HUES64 (cell line): ENCODE data around the gene WFDC9.
"Not testable (repeated sequence)": the region's sequence is repeated elsewhere in the genome, so short reads cannot be mapped to it uniquely, and the experiment has no call there.

Experiments
- H3K27ac ChIP-seq: 2 replicates; pipeline ENCODE4 v1.7.0; 2013; ENCODE audit warnings: low read depth, low read length, inconsistent platforms
- H3K27me3 ChIP-seq: 2 replicates; pipeline ENCODE4 v1.6.1; 2013; ENCODE audit warnings: mild to moderate bottlenecking, low read length; ENCODE audit not compliant: insufficient read depth
- H3K36me3 ChIP-seq: 2 replicates; pipeline ENCODE4 v1.6.1; 2013; ENCODE audit warnings: mild to moderate bottlenecking, low read length; ENCODE audit not compliant: insufficient read depth
- H3K4me1 ChIP-seq: 2 replicates; pipeline ENCODE4 v1.6.1; 2013; ENCODE audit warnings: mild to moderate bottlenecking, low read length, moderate library complexity; ENCODE audit not compliant: insufficient read depth
- H3K4me3 ChIP-seq: 2 replicates; pipeline ENCODE4 v1.5.1; 2013; ENCODE audit warnings: mild to moderate bottlenecking, low read length, moderate library complexity
- H3K9ac ChIP-seq: 2 replicates; pipeline ENCODE4 v1.6.1; 2013; ENCODE audit warnings: mild to moderate bottlenecking, low read depth, low read length
- H3K9me3 ChIP-seq: 2 replicates; pipeline ENCODE4 v1.6.1; 2013; ENCODE audit warnings: low read depth, low read length; ENCODE audit not compliant: insufficient read depth
- WGBS: fragments of 150-250, 120-280 bp; methylation state at CpG from one replicate; pipeline ENCODE4 v1.1.7; 2013; ENCODE audit warnings: missing lambda C conversion rate; 5-methylcytosine and 5-hydroxymethylcytosine counted together

WFDC9 gene

DNA sequence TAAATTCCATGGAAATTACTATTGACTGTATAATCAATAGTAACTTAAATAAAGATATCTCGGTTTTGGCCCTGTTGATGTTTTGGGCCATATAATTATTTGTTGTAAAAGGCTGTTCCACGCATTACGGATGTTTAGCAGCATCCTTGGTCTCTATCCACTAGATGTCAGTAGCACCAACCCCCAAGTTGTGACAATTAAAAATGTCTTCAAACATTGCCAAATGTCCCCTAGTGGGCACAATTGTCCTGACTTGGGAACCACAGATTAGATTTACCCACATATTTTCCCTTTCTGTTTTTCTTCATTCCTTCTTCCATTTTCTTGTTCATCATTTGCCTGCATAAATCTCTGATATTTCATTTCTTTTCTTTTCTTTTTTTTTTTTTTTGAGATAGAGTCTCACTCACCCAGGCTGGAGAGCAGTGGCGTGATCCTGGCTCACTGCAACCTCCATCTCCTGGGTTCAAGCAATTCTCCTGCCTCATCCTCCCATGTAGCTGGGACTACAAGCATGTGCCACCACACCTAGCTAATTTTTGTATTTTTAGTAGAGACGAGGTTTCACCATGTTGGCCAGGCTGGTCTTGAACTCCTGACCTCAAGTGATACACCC, 38.4 kb downstream of the WFDC9 start:
- Histone ChIP-seq H3K36me3 (no peaks in the 10 kb centered on the region), H3K4me3 (no peak overlapping the region), H3K27ac (no peak overlapping the region), H3K27me3 (no peaks in the 10 kb centered on the region), H3K9me3 (peaks cover 3% of the 10 kb centered on the region; the same call in 1 of the 2 replicates), H3K4me1 (no peaks in the 10 kb centered on the region), H3K9ac (no peak overlapping the region)
- WGBS, result 82% methylated on average over 5 of the region's 5 CpGs

GRCh38 chr20:45589725-45590124, 41.4 kb downstream of the WFDC9 start:
- Histone ChIP-seq H3K9ac (no peak overlapping the region), H3K9me3 (peaks cover 3% of the 10 kb centered on the region; the same call in 1 of the 2 replicates), H3K27ac (no peak overlapping the region), H3K4me1 (no peaks in the 10 kb centered on the region), H3K36me3 (no peaks in the 10 kb centered on the region), H3K4me3 (no peak overlapping the region), H3K27me3 (no peaks in the 10 kb centered on the region)
- WGBS, result 91% methylated on average over 1 of the region's 1 CpG

- H3K27ac ChIP-seq, result no peak overlapping the region
- H3K27me3 ChIP-seq, result no peaks in the 10 kb centered on the region
- no peak overlapping the region for H3K4me3 ChIP-seq
- WGBS, result 67% methylated on average over 1 of the region's 2 CpGs
- no peaks in the 10 kb centered on the region for H3K36me3 ChIP-seq
- H3K9ac ChIP-seq, result no peak overlapping the region
- H3K4me1 ChIP-seq, result peaks cover 3% of the 10 kb centered on the region
- H3K9me3 ChIP-seq, result peaks cover 3% of the 10 kb centered on the region; the same call in 1 of the 2 replicates
These were observed 42.3 kb downstream of the WFDC9 start for GRCh38 chr20:45588800-45589199.

DNA sequence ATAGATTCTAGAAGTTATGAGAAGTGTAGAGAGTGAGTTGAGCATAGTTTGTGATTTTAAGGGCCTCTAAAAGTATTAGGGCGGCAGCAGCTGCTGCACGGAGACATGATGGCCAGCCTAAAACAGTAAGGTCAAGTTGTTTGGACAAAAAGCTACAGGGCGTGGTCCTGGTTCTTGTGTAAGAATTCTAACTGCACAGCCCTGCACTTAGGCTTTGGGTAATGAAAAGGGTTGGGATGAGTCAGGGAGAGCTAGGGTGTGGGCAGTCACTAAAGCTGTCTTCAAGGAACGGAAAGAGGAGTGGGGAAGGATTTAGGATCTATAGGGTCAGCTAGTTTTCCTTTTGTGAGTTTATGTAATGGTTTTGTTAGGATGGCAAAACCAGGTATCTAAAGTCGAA, 45.1 kb downstream of the WFDC9 start:
- H3K27ac ChIP-seq, H3K4me3 ChIP-seq, H3K9ac ChIP-seq, H3K9me3 ChIP-seq, H3K36me3 ChIP-seq, H3K27me3 ChIP-seq: not testable (repeated sequence)
- H3K4me1 ChIP-seq, result peaks cover 21% of the 10 kb centered on the region
- 93% methylated on average over 5 of the region's 5 CpGs for WGBS

GRCh38 chr20:45584294-45584693, 46.8 kb downstream of the WFDC9 start:
- not testable (repeated sequence) for H3K27ac ChIP-seq, H3K4me3 ChIP-seq, H3K27me3 ChIP-seq, H3K36me3 ChIP-seq, H3K9me3 ChIP-seq, H3K9ac ChIP-seq
- 68% methylated on average over 5 of the region's 5 CpGs for WGBS
- peaks cover 21% of the 10 kb centered on the region for H3K4me1 ChIP-seq

GRCh38 chr20:45583502-45583901, 47.6 kb downstream of the WFDC9 start:
- no peaks in the 10 kb centered on the region for H3K36me3 ChIP-seq
- 27% methylated on average over 1 of the region's 3 CpGs for WGBS

GRCh38 chr20:45581702-45582101, 49.4 kb downstream of the WFDC9 start:
- Histone ChIP-seq H3K27ac (no peak overlapping the region), H3K27me3 (no peaks in the 10 kb centered on the region), H3K4me1 (peaks cover 29% of the 10 kb centered on the region), H3K9me3 (no peaks in the 10 kb centered on the region), H3K36me3 (no peaks in the 10 kb centered on the region), H3K4me3 (no peak overlapping the region), H3K9ac (no peak overlapping the region)

More at GRCh38 chr20:45583502-45583901, 47.6 kb downstream of the WFDC9 start:
- Histone ChIP-seq H3K4me1 (peaks cover 23% of the 10 kb centered on the region), H3K9ac (no peak overlapping the region), H3K4me3 (no peak overlapping the region), H3K9me3 (no peaks in the 10 kb centered on the region), H3K27ac (no peak overlapping the region), H3K27me3 (no peaks in the 10 kb centered on the region)

DNA sequence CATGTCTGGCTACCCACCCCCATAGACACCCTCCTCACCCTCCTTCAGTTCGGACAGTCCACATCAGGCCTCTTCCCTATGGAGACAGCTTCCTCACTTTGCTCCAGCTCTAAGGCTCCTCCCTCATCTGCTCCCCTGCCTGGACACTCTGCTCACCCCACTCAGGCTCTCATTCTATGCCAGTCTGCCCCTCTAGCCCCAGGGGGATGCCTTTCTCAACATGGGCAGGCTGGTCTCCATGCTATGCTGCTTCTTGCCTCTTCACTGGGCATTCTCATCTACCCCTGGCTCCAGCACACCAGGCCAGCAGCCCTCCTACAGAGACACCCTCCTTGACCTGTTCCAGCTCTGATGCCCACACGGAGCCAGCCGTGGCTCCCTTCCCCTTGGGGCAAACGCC, 51.9 kb downstream of the WFDC9 start, which contains the start of gene WFDC8:
WFDC8 (minus strand) TSS at position 101 of the 400 bp plus-strand sequence; CDS start at position 64, 37 bp downstream.
- Histone ChIP-seq H3K4me3 (no peak within 1 kb of the TSS), H3K27ac (peak within 1 kb of the TSS; percentile 50; the same call in 1 of the 2 replicates), H3K9ac (peak within 1 kb of the TSS; percentile 19; the same call in 1 of the 2 replicates), H3K27me3 (no peaks in the 10 kb centered on the region), H3K4me1 (peaks cover 35% of the 10 kb centered on the region), H3K36me3 (no peaks in the 10 kb centered on the region), H3K9me3 (no peaks in the 10 kb centered on the region)
- WGBS, result 92% methylated on average over 4 of the region's 4 CpGs

- Histone ChIP-seq H3K27ac (peak overlapping the region; percentile 50; the same call in 1 of the 2 replicates), H3K4me3 (no peak overlapping the region), H3K9ac (peak overlapping the region; percentile 19; the same call in 1 of the 2 replicates), H3K36me3 (no peaks in the 10 kb centered on the region), H3K9me3 (no peaks in the 10 kb centered on the region), H3K4me1 (peaks cover 26% of the 10 kb centered on the region), H3K27me3 (no peaks in the 10 kb centered on the region)
- 80% methylated on average over 1 of the region's 1 CpG for WGBS
These were observed 52.9 kb downstream of the WFDC9 start for GRCh38 chr20:45578231-45578630.

DNA sequence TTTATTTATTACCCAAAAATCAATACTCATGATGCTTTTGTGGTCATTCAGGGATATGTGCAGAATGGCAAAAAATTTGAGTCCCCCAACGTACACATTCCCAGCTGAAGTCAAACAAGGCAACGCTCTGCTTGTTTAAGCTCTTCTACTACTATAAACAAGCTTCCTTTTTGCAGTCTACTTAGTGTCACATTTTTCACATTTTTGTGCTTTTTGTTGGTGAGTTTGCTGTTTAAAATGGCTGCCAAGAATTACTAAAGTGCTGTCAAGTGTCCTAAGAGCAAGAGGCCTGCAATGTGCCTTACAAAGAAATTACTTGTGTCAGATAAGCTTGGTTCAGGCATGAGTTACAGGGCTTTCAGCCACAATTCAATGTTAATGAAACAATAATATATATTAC, 54.1 kb downstream of the WFDC9 start:
- Histone ChIP-seq H3K36me3 (no peaks in the 10 kb centered on the region), H3K4me3 (no peak overlapping the region), H3K27ac (no peak overlapping the region), H3K9me3 (no peaks in the 10 kb centered on the region), H3K9ac (no peak overlapping the region), H3K27me3 (no peaks in the 10 kb centered on the region), H3K4me1 (peaks cover 14% of the 10 kb centered on the region; the same call in 1 of the 2 replicates)
- 93% methylated on average over 2 of the region's 2 CpGs for WGBS

- H3K9me3 ChIP-seq, result no peaks in the 10 kb centered on the region
- H3K9ac ChIP-seq, result no peak overlapping the region
- H3K4me1 ChIP-seq, result 0 out of 2 replicates have a peak, but pooled peaks cover 14% of the 10 kb centered on the region
- H3K27me3 ChIP-seq, result no peaks in the 10 kb centered on the region
- no peaks in the 10 kb centered on the region for H3K36me3 ChIP-seq
- H3K27ac ChIP-seq, result no peak overlapping the region
- 90% methylated on average over 2 of the region's 3 CpGs for WGBS
- H3K4me3 ChIP-seq, result no peak overlapping the region
These were observed 55.2 kb downstream of the WFDC9 start for GRCh38 chr20:45575931-45576330.

- WGBS, result 88% methylated on average over 1 of the region's 1 CpG
- H3K9ac ChIP-seq, H3K4me3 ChIP-seq, H3K4me1 ChIP-seq, H3K27ac ChIP-seq, H3K27me3 ChIP-seq, H3K9me3 ChIP-seq, H3K36me3 ChIP-seq: not testable (repeated sequence)
These were observed 61.4 kb downstream of the WFDC9 start for GRCh38 chr20:45569650-45570049.
